GM12873 (cell line): ENCODE results near the gene ZNF146.

Experiments
- CTCF ChIP-seq: IDR thresholded peaks from 2 replicates; pipeline ENCODE4 v1.5.1; 2012; ENCODE audit warnings: low read depth, mild to moderate bottlenecking, moderate library complexity, low read length, control low read depth; ENCODE audit not compliant: insufficient read depth; ENCODE audit errors: missing control alignments

The ZNF146 gene

DNA sequence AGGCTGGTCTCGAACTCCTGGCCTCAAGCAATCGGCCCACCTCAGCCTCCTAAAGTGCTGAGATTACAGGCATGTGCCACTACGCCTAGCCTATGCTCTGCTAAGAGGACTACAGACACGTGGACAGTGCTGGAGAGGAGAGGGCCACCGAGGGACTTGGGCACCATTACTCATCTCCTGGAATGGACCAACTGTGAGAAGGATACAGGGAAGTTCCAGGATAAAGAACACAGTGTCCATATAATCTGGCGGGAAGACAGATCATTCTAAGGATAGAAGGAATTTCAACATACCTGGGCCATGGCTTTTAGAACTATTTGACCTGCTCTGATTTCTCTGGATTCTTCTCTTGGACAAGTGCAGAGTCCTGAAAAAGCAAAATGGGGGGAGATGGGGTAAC is 13.2 kb upstream of the ZNF146 start:
- no peak for TF ChIP-seq CTCF

DNA sequence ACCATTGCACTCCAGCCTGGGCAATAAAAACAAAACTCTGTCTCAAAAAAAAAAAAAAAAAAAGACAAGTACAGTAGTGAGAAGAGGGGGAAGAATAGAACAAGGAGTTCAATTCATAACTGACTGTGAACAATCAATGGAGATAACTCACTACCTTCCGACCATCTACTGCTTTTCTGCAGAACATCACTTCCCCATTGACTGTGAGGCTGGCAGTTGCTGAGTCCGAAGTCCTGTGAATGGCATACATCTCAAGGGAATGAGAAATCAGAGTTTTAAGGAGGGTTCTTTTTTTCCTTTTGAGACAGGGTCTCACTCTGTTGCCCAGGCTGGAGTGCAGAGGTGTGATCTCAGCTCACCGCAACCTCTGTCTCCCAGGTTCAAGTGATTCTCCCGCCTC is 11.6 kb upstream of the ZNF146 start:
- TF ChIP-seq CTCF = no peak

DNA sequence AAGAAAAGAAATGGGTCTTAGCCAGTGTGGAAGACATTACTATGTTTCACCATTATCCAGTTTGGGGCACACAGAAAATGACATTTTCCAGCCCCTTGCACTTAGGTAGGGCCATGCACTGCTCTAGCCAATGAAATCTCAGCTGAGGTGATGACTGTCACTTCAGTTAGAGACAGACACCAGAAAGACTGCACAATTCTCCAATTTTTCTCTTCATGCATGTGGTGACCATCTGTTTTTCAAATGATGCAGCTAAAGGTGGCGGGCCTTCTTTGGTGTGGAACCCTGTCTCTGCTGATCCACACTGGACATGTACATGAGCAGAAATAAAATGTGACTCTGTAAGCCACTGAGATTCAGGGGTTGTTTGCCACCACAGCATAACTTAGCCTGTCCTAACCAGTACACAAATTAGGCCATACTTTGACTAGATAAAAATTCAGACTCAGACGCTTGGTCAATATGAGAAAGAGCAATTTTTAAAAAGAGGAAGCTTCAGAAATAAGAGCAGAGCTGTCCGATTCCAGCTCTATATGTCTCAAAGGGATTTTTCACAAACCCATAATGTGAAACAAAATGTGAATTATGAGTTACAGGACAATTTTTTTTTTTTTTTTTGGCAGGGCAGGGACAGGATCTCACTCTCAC is 7.2 kb upstream of the ZNF146 start:
- no peak for TF ChIP-seq CTCF

DNA sequence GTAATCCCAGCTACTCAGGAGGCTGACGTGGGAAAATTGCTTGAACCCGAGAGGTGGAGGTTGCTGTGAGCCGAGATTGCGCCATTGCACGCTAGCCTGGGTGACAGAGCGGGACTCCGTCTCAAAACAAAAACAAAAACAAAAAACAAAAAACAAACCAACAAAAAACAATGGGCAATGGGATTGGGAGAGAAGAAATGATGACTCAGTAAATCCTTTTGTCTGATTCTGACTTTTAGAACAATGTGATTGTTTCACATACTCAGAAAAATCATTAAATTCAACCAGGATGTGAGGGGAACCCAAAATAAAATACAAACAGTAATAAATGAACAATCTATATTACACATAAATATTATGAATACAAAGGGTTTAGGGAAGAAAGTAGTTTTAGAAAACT is 5.5 kb upstream of the ZNF146 start:
- TF ChIP-seq CTCF = no peak

- TF ChIP-seq CTCF = no peak
Observed at GRCh38 chr19:36210497-36210896, 4.4 kb upstream of the ZNF146 start.

DNA sequence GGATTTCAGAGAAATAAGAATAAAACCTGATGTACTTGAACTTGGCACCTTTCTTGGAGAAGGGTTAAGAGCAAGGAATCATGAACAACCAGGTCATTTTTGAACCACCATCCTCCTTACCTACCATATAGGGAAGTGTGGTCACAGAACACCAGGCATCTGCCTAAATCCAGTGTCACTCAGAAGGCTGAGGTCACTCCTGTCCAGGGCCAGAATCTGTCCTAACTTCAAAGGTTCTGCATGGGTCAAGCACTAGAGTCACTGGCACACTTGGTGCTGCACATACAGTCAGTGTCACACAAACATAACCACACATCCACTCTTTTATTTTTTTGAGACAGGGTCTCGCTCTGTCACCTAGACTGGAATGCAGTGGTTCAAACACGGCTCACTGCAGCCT is 2.0 kb upstream of the ZNF146 start:
- no peak for TF ChIP-seq CTCF

DNA sequence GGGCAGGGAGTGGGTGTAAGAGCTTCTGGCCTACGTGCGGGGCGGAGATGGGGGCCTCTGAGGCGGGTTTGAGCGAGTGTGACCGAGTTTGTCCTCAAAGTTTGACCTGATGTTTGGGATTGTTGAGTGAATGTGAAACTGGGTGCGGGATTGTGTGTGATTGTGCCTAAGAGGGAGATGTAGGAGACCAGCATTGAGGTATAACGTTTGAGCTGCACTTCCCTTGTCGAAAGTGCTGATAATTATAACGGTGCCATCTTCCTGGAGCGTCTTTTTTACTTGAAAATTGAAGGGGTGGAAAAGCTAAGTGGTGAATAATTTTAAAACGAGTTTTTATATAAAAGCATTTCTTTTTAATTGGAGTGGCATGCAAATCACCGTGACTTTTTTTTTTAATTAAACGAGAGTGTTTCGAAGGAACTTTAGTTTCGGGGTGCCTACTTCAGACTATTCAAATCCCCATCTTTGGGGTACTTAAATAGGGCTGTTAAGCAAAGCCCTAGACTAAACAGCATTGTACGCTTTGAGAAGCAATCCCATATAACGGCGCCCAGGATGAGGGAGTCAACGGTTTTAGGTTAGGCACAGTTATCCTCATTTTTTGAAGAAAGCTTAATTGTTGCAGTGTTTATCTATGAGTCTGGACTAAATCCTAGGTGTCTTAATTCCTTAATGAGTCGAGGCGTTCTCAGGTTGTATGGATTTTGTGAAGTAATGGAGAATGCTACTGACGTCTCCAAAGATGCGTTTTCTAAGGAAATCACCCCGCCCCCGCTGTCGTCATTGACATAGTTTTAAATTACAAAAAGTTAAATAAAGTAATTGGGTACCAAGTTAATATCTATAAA is 594 bp downstream of the ZNF146 start:
- no peak for TF ChIP-seq CTCF
